ENCODE data around the gene IGSF22.

IGSF22 gene

DNA sequence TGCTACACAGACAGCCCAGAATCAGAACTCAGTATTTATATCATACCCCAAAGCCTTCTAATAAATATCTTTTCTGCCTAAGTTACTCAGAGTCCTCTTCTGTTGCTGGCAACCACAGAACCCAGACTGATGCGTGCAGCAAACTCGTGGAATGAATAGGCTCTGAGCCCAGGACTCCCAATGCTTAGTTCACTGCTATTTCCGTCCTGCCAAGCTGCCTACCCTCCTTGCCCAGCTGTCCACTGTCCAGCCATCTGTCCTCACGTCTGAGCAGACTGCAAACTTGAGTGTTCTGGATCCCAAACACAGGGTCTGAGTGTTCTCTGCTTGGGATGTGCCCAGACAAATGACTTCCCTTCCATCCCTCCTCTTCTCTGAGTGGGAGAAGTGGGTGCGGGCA is 46.2 kb upstream of the IGSF22 start:
- no peak overlapping the region for H2BK12ac ChIP-seq (ENCODE audit: low read length)
- peaks cover 0 to 21% (median 0%) of the 10 kb centered on the region in 3 experiments for H3K27me3 ChIP-seq (ENCODE audit: control insufficient read depth in 3 of 3, insufficient read depth in 3 of 3, low read depth in 1 of 3, low read length in 3 of 3)
- no peak overlapping the region for H3K9ac ChIP-seq (ENCODE audit: low read depth, low read length, poor library complexity)
- no peak overlapping the region for H3K18ac ChIP-seq (ENCODE audit: low read length)
- H3K4me1 ChIP-seq (ENCODE audit: control insufficient read depth in 2 of 2, insufficient read depth in 1 of 2, low read depth in 1 of 2, low read length in 2 of 2) = no peaks in the 10 kb centered on the region
- no peak overlapping the region for H2AFZ ChIP-seq (ENCODE audit: low read length)
- no CpG with 5 or more reads among the region's 5 CpGs for WGBS, 2 donors (ENCODE audit: extremely low coverage in 2 of 2, insufficient read length in 2 of 2, insufficient replicate concordance in 1 of 2)
- H3K4ac ChIP-seq (ENCODE audit: low read length) = no peak overlapping the region
- no peak overlapping the region for H3K14ac ChIP-seq (ENCODE audit: low read length)
- H2BK120ac ChIP-seq (ENCODE audit: low read depth, low read length) = no peak overlapping the region
- H2AK5ac ChIP-seq (ENCODE audit: low read depth, low read length) = no peak overlapping the region
- no peak overlapping the region for H3K27ac ChIP-seq (replicated peaks; ENCODE audit: low read length)
- no peak overlapping the region for H3K4me2 ChIP-seq (ENCODE audit: insufficient read depth, low read length, poor library complexity, severe bottlenecking)
- no peak overlapping the region for H3K4me3 ChIP-seq (ENCODE audit: low read length in 2 of 2)
- no peaks in the 10 kb centered on the region for H3K79me1 ChIP-seq (ENCODE audit: low read depth, low read length)
- peaks cover 0 to 2% of the 10 kb centered on the region in 2 donors for H3K36me3 ChIP-seq (replicated peaks in 1 of 2; ENCODE audit: control insufficient read depth in 2 of 2, insufficient read depth in 2 of 2, low read length in 2 of 2)
- DNase-seq (ENCODE audit: low spot score) = no peak
- H3K9me3 ChIP-seq (replicated peaks in 1 of 2; ENCODE audit: control insufficient read depth in 2 of 2, insufficient read depth in 1 of 2, low read depth in 1 of 2, low read length in 2 of 2) = no peaks in the 10 kb centered on the region
- H2BK5ac ChIP-seq (ENCODE audit: low read length) = no peak overlapping the region
- no peak overlapping the region for H3K23ac ChIP-seq (ENCODE audit: low read depth, low read length, poor library complexity)
- no peak overlapping the region for H2BK15ac ChIP-seq (ENCODE audit: low read length)
- H4K91ac ChIP-seq (ENCODE audit: low read depth, low read length, poor library complexity) = no peak overlapping the region
- no peak overlapping the region for H4K8ac ChIP-seq (ENCODE audit: low read depth, low read length)

DNA sequence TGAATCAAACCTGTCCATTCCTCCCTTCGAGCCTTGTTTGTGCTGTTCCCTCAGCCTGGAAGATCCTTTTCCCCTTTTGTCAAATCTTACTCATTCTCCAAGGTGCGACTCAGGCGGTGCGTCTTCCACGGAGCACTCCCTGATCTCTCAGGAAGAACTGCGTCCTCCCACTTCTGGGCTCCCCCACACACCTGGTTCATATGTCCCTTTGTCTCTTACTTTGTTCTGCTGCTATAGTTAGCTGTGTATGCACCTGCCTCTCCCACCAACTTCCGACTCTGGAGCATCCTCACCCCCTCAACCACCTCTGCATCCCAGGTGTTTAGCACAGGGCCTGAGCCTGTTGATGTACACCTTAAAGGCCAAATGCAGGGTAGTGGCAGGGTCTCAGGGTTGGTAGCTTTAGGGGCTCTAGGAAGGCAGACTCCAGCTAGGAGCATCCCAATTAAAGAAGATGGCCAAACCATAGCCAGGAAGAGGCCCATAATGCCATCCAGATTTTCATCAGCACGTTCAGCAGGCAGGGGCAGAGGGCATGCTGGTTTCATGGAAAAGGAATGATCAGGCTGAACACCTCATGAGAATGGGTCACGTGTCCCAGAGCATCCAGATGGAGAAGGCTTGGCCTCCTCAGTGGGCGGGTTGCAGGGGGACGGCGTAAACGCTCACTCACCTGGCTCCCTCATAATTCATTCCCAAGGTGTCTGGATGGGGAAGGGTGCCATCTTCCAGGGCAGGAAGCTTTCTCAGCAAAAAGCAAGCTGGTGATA is 45.5 kb upstream of the IGSF22 start:
- Histone ChIP-seq H2BK120ac (ENCODE audit: low read depth, low read length) (no peak overlapping the region), H3K27me3 (ENCODE audit: control insufficient read depth in 3 of 3, insufficient read depth in 3 of 3, low read depth in 1 of 3, low read length in 3 of 3) (peaks cover 0 to 21% (median 0%) of the 10 kb centered on the region in 3 experiments), H4K91ac (ENCODE audit: low read depth, low read length, poor library complexity) (no peak overlapping the region), H3K27ac (replicated peaks; ENCODE audit: low read length) (no peak overlapping the region), H2AK5ac (ENCODE audit: low read depth, low read length) (no peak overlapping the region), H3K9ac (ENCODE audit: low read depth, low read length, poor library complexity) (no peak overlapping the region), H3K18ac (ENCODE audit: low read length) (no peak overlapping the region), H3K4me1 (ENCODE audit: control insufficient read depth in 2 of 2, insufficient read depth in 1 of 2, low read depth in 1 of 2, low read length in 2 of 2) (no peaks in the 10 kb centered on the region), H3K36me3 (replicated peaks in 1 of 2; ENCODE audit: control insufficient read depth in 2 of 2, insufficient read depth in 2 of 2, low read length in 2 of 2) (peaks cover 0 to 2% of the 10 kb centered on the region in 2 donors), H3K79me1 (ENCODE audit: low read depth, low read length) (no peaks in the 10 kb centered on the region), H2AFZ (ENCODE audit: low read length) (no peak overlapping the region), H3K4me3 (ENCODE audit: low read length in 2 of 2) (no peak overlapping the region), H3K4ac (ENCODE audit: low read length) (no peak overlapping the region), H3K23ac (ENCODE audit: low read depth, low read length, poor library complexity) (no peak overlapping the region), H4K8ac (ENCODE audit: low read depth, low read length) (no peak overlapping the region), H2BK5ac (ENCODE audit: low read length) (no peak overlapping the region), H2BK15ac (ENCODE audit: low read length) (no peak overlapping the region), H3K9me3 (replicated peaks in 1 of 2; ENCODE audit: control insufficient read depth in 2 of 2, insufficient read depth in 1 of 2, low read depth in 1 of 2, low read length in 2 of 2) (no peaks in the 10 kb centered on the region), H3K4me2 (ENCODE audit: insufficient read depth, low read length, poor library complexity, severe bottlenecking) (no peak overlapping the region), H3K14ac (ENCODE audit: low read length) (no peak overlapping the region), H2BK12ac (ENCODE audit: low read length) (no peak overlapping the region)
- no CpG with 5 or more reads among the region's 13 CpGs for WGBS, 2 donors (ENCODE audit: extremely low coverage in 2 of 2, insufficient read length in 2 of 2, insufficient replicate concordance in 1 of 2)
- DNase-seq (ENCODE audit: low spot score) = no peak

DNA sequence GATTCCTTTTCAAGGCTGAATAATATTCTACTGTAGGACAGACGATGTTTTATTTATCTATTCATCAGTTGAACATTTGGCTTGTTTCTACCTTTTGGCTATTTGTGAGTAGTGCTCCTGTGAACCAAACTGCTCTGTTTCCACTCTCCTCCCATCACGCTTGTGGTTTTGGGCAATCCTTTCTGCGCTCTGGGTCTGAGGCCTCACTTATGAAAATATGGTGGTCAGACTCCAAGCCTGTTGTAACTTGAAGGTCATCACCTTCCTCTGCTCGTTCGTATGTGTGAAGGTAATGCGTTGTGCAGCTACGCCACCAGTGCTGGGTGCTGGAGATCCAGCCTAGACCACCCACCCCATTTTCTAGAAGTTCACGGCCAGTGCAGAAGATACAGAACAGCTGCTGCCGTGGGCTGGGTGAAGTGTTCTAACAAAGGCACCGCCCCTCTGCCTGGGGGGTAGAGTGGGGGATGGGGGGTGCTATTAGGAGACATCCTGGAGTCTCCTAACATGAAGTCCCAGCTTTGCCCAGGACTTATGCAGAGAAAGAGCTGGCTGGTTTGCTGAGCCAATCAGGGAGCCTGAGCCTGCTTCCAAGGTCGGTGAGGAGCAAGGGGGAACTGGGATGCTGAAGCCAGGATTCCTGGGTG is 44.6 kb upstream of the IGSF22 start:
- Histone ChIP-seq H4K91ac (ENCODE audit: low read depth, low read length, poor library complexity) (no peak overlapping the region), H3K27ac (replicated peaks; ENCODE audit: low read length) (no peak overlapping the region), H3K23ac (ENCODE audit: low read depth, low read length, poor library complexity) (no peak overlapping the region), H3K18ac (ENCODE audit: low read length) (no peak overlapping the region), H3K14ac (ENCODE audit: low read length) (no peak overlapping the region), H3K9me3 (replicated peaks in 1 of 2; ENCODE audit: control insufficient read depth in 2 of 2, insufficient read depth in 1 of 2, low read depth in 1 of 2, low read length in 2 of 2) (no peaks in the 10 kb centered on the region), H2BK15ac (ENCODE audit: low read length) (no peak overlapping the region), H3K4me2 (ENCODE audit: insufficient read depth, low read length, poor library complexity, severe bottlenecking) (no peak overlapping the region), H3K36me3 (replicated peaks in 1 of 2; ENCODE audit: control insufficient read depth in 2 of 2, insufficient read depth in 2 of 2, low read length in 2 of 2) (peaks cover 0 to 2% of the 10 kb centered on the region in 2 donors), H2BK5ac (ENCODE audit: low read length) (no peak overlapping the region), H2BK12ac (ENCODE audit: low read length) (no peak overlapping the region), H3K4me3 (ENCODE audit: low read length in 2 of 2) (no peak overlapping the region), H4K8ac (ENCODE audit: low read depth, low read length) (no peak overlapping the region), H2BK120ac (ENCODE audit: low read depth, low read length) (no peak overlapping the region), H3K27me3 (ENCODE audit: control insufficient read depth in 3 of 3, insufficient read depth in 3 of 3, low read depth in 1 of 3, low read length in 3 of 3) (peaks cover 0 to 21% (median 0%) of the 10 kb centered on the region in 3 experiments), H3K79me1 (ENCODE audit: low read depth, low read length) (no peaks in the 10 kb centered on the region), H3K9ac (ENCODE audit: low read depth, low read length, poor library complexity) (no peak overlapping the region), H3K4ac (ENCODE audit: low read length) (no peak overlapping the region), H3K4me1 (ENCODE audit: control insufficient read depth in 2 of 2, insufficient read depth in 1 of 2, low read depth in 1 of 2, low read length in 2 of 2) (no peaks in the 10 kb centered on the region), H2AK5ac (ENCODE audit: low read depth, low read length) (no peak overlapping the region), H2AFZ (ENCODE audit: low read length) (no peak overlapping the region)
- DNase-seq (ENCODE audit: low spot score) = no peak
- WGBS, 2 donors (ENCODE audit: extremely low coverage in 2 of 2, insufficient read length in 2 of 2, insufficient replicate concordance in 1 of 2) = no CpG with 5 or more reads among the region's 11 CpGs

DNA sequence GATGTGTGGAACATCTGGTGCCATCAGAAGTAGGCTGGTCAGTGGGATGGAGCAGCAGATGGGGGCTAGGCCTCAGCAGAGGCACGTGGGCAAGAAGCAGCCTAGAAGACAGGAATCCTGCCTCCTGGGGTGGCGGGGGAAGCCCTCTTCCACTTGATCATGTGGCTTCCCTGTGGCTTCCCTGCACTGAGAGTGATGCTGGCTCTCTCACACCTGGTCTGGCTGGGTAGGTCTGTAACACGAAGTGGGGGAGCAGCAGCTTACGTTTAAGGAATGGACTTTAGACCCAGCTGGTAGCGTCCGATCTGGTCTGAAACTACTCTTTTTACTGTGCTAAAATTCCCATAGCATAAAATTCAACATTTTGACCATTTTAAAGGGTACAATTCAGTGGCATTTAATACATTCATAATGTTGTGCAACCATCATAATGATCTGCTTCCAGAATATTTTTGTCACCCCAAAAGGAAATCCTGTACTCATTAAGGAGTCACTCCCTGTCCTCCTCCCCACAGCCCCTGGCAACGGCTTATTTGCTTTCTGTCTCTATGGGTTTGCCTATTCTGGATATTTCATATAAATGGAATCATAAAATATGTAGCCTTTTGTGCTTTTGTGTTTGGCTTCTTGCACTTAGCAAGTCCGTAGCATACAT is 43.9 kb upstream of the IGSF22 start:
- Histone ChIP-seq H4K8ac (ENCODE audit: low read depth, low read length) (no peak overlapping the region), H3K4me2 (ENCODE audit: insufficient read depth, low read length, poor library complexity, severe bottlenecking) (no peak overlapping the region), H3K9ac (ENCODE audit: low read depth, low read length, poor library complexity) (peak overlapping the region; percentile 24), H2BK12ac (ENCODE audit: low read length) (no peak overlapping the region), H3K27ac (replicated peaks; ENCODE audit: low read length) (no peak overlapping the region), H3K14ac (ENCODE audit: low read length) (no peak overlapping the region), H3K36me3 (replicated peaks in 1 of 2; ENCODE audit: control insufficient read depth in 2 of 2, insufficient read depth in 2 of 2, low read length in 2 of 2) (peaks cover 0 to 2% of the 10 kb centered on the region in 2 donors), H3K4ac (ENCODE audit: low read length) (no peak overlapping the region), H3K18ac (ENCODE audit: low read length) (no peak overlapping the region), H4K91ac (ENCODE audit: low read depth, low read length, poor library complexity) (no peak overlapping the region), H2BK120ac (ENCODE audit: low read depth, low read length) (no peak overlapping the region), H2BK5ac (ENCODE audit: low read length) (no peak overlapping the region), H3K27me3 (ENCODE audit: control insufficient read depth in 3 of 3, insufficient read depth in 3 of 3, low read depth in 1 of 3, low read length in 3 of 3) (peaks cover 0 to 21% (median 0%) of the 10 kb centered on the region in 3 experiments), H3K79me1 (ENCODE audit: low read depth, low read length) (no peaks in the 10 kb centered on the region), H2AFZ (ENCODE audit: low read length) (no peak overlapping the region), H3K4me3 (ENCODE audit: low read length in 2 of 2) (no peak overlapping the region), H2AK5ac (ENCODE audit: low read depth, low read length) (no peak overlapping the region), H3K4me1 (ENCODE audit: control insufficient read depth in 2 of 2, insufficient read depth in 1 of 2, low read depth in 1 of 2, low read length in 2 of 2) (no peaks in the 10 kb centered on the region), H2BK15ac (ENCODE audit: low read length) (no peak overlapping the region), H3K23ac (ENCODE audit: low read depth, low read length, poor library complexity) (no peak overlapping the region), H3K9me3 (replicated peaks in 1 of 2; ENCODE audit: control insufficient read depth in 2 of 2, insufficient read depth in 1 of 2, low read depth in 1 of 2, low read length in 2 of 2) (no peaks in the 10 kb centered on the region)
- no peak for DNase-seq (ENCODE audit: low spot score)
- no CpG with 5 or more reads among the region's 8 CpGs for whole genome bisulfite sequencing, 2 donors (ENCODE audit: extremely low coverage in 2 of 2, insufficient read length in 2 of 2, insufficient replicate concordance in 1 of 2)

Measured in neuronal stem cell (in vitro differentiated cells).